ENCODE data around the gene PAK3.

PAK3 gene

DNA sequence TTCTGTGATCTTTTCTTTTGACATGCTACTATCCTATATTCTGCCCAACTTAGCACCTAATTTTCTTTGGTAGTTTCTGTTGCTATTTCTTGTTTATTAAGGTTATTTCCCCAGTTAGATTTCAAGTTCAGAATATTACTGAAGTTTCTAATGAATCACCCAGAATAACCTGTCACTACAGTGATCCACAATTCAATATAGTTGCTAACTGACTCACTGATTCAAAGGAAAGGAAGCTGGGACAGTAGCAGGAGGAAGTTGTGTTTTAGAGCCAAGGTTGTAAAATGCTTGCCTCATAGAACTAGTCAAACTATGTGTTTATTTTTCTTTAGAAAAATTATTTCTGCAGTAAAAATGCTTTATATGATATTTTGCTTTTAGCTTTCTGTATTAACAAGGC, 37.4 kb downstream of the PAK3 start:
- peak in 2 of 3 donors; percentile 11 to 23 for DNase-seq

DNA sequence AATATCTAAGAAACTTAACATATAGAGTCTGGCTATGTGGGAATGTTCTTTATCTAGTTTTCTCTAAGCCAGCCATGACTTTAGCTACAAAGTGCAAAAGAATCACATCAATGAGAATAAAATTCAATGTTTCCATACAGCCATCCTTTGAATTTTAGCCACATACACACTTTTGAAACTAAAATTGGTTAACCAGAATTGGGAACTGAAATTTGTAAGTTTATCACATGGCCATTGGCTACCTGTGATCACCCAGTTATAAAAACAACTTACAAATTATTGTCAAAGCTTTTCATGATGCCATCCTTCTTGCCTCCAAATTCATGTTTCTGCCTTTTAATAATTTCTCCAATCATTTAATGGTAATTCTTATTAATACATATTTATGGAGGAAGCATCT, 49.9 kb downstream of the PAK3 start:
- no peak for DNase-seq

GRCh38 chrX:111151764-111152163, 55.8 kb downstream of the PAK3 start:
- DNase-seq, result no peak

DNA sequence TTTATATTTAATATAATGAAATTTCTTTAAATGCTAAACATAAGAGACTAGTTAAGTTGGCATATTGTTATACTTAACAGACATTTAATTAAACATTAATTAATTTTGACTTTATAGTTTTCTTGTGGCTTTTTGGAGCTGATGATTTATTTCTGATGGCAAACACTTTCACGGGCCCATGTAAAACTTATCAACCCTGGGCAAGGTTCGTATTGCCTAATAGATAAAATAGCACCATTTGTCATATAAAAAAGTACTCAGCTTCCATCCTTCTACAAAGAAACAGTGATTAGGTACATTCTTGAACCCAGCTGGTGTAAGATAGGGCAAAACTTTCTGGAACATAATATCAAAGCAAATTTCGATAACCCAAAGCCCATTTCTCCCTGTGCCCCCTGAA, 63.2 kb downstream of the PAK3 start:
- no peak for DNase-seq

GRCh38 chrX:111164728-111165127, 68.7 kb downstream of the PAK3 start:
- peak in 1 of 3 donors; percentile 1 for DNase-seq

DNA sequence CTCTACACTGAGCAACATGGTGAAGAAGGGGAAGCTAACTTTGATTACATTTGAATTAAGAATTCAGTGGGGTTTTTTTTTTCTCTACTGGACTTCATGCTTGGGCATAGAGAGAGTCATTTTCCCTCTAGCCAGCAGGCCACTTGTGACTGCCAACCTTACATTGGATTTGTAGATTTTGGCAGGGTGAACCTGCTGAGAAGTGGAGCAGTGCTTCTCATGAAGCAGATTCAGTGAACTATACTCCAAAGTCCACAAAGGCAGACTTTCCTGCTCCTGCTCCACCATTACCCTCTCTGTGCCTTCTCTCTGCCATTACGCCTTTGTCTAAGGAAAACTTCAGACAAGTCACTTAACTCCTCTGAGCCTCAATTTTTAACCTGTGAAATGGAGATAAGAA, 69.9 kb downstream of the PAK3 start:
- DNase-seq, result no peak

- DNase-seq, result no peak
These were observed 71.3 kb downstream of the PAK3 start for GRCh38 chrX:111167334-111167733.

GRCh38 chrX:111168314-111168713, 72.3 kb downstream of the PAK3 start:
- peak in 1 of 3 donors; percentile 3 for DNase-seq

DNA sequence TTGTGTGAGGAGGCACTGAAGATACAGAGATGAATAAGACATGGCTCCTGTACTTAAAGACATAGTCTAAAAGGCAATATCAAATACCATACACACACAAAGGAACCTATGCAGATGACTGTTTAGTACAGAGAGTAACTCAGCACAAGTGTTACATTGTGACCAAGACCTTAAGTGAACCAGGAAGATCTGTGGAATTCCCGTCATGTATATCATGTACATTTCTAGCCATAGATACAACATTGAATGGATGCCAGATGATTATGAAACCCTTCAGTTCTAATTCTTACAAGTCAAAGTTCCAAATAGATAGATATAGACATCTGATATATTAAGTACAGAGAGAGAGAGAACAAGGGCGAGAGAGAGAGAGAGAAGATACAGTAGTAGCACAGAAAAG, 73.2 kb downstream of the PAK3 start:
- DNase-seq, result no peak

GRCh38 chrX:111170017-111170416, 74.0 kb downstream of the PAK3 start:
- DNase-seq, result no peak

GRCh38 chrX:111180750-111181240, 84.8 kb downstream of the PAK3 start:
- DNase-seq, result no peak

GRCh38 chrX:111181951-111182350, 86.0 kb downstream of the PAK3 start:
- no peak for DNase-seq

GRCh38 chrX:111182997-111183396, 87.0 kb downstream of the PAK3 start:
- DNase-seq, result no peak

GRCh38 chrX:111191598-111191997, 95.6 kb downstream of the PAK3 start:
- peak in 2 of 3 donors; percentile 10 to 21 for DNase-seq

- DNase-seq, result no peak
These were observed 103.5 kb downstream of the PAK3 start for GRCh38 chrX:111199505-111199904.

- DNase-seq, result no peak
These were observed 104.3 kb downstream of the PAK3 start for GRCh38 chrX:111200327-111200726.

DNA sequence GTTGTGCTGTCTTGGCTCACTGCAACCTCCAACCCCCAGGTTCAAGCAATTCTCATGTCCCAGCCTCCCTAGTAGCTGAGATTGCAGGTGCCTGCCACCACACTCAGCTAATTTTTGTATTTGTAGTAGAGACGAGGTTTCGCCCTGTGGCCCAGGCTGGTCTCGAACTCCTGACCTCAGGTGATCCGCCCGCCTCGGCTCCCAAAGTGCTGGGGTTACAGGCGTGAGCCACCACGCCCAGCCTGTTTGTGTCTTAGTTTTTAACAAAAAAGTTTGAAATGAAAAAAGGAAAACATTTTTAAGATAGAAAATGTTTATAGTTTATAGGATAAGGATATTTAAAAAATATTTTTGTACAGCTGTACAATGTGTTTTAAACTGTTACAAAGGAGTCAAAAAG, 111.9 kb downstream of the PAK3 start:
- DNase-seq, result no peak

DNA sequence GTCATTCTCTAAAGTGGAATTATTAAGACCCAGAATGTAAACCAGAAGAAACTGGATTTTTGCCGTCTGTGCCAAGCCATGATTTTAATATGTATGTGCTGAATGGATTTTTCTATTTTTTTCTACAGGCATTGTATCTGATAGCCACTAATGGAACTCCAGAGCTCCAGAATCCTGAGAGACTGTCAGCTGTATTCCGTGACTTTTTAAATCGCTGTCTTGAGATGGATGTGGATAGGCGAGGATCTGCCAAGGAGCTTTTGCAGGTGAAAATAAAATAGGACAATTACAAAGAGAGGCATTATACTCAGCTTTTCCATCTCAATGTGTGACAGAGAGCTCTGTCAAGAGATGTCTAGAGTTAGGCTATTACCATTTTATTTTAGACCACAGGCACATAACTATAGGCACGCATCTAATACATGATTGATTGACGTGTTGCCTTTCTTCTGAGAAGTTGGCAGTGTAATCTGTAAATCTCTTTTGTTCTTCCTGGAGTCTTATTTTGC, 120.4 kb downstream of the PAK3 start:
- no peak for DNase-seq

GRCh38 chrX:111244235-111244750, 148.3 kb downstream of the PAK3 start:
- DNase-seq, result peak in 2 of 3 donors; percentile 4 to 25

DNA sequence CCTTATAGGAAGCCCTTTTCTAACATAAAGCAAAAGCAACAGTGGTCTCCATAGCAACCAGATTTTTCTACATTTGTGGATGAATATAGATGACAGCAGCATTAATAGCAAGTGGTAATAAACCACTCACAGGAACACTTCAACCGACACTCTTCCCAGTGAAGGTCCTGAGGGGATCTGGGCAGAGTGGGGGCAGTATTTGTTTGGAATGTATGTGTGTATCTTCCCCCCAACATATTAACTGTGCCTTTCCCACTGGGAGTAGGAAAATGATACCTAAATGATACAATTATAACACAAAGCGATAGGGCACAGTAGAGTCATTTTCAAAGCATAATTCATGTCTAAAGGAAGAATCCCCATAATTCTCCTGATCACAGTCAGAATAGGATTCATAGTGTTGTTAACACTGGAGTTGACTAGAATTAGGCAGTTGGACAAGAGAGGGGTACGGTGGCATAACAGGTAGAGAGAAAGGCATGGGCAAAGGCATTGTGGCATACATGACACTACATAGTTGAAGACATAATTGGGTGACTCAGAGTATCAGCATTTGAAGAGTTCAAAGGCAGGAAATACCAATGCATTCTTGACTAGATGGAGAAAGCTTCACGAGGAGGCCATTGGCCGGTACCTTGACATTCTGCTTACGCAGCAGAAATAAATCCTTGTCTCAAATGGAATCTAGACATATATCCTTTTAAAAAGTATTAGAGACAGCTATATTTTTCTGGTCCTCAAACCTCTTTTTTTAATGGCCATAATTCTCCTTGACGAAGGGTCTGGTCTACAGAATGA, 159.1 kb downstream of the PAK3 start:
- no peak for DNase-seq

- DNase-seq, result no peak
These were observed 161.7 kb downstream of the PAK3 start for GRCh38 chrX:111257733-111258132.

- no peak for DNase-seq
These were observed 163.6 kb downstream of the PAK3 start for GRCh38 chrX:111259559-111259958.

DNA sequence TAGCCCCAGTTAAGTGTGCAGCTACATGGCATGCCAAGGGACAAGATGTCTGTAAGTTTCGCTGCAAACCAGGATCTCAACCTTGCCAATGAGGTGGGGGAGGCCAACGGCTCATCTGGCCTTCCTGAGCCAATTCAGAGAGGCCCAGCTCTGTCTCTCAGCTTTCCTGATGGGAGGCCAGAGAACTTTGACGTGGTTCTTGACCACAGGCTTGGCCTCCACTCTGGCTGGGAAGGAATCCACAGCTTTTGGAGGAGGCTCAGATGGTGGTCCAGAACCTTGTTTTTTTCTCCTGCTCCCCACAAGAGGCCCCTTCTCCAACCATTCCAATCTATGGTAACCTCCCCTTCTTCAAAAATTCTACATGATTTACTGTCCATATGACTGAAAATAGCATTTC, 164.5 kb downstream of the PAK3 start:
- DNase-seq, result no peak

DNA sequence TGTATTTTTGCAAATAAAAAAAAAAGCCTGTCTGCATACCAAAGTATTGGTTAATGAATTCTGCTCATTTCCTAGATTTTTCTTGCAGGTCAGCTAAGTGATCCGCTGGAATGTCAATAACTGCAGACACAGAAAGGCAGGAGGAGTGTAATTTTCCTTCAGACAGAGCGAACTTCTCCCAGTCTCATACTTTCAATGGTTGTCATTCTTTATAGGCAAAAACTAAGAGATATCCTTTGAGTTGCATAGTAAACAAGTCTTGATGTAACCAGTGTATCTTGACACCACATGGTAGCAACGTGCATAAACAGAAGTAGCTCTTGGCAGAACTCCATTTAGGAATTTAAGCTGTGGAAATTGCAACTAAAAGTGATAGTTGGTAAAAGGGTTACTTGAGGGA, 166.1 kb downstream of the PAK3 start:
- no peak for DNase-seq
